ENCODE measurements around the gene RDH8.
"Not testable (repeated sequence)": the region's sequence is repeated elsewhere in the genome, so short reads cannot be mapped to it uniquely, and the experiment has no call there.

RDH8 gene

GRCh38 chr19:10005632-10006334 is 7.5 kb upstream of the RDH8 start:
- DNase-seq: no peak

- DNase-seq: peak; percentile 85
These were observed 7.0 kb upstream of the RDH8 start for GRCh38 chr19:10006335-10006708.

GRCh38 chr19:10006752-10007323 is 6.4 kb upstream of the RDH8 start:
- no peak for DNase-seq

- peak; percentile 89 for DNase-seq
These were observed 5.7 kb upstream of the RDH8 start for GRCh38 chr19:10007371-10008183.

DNA sequence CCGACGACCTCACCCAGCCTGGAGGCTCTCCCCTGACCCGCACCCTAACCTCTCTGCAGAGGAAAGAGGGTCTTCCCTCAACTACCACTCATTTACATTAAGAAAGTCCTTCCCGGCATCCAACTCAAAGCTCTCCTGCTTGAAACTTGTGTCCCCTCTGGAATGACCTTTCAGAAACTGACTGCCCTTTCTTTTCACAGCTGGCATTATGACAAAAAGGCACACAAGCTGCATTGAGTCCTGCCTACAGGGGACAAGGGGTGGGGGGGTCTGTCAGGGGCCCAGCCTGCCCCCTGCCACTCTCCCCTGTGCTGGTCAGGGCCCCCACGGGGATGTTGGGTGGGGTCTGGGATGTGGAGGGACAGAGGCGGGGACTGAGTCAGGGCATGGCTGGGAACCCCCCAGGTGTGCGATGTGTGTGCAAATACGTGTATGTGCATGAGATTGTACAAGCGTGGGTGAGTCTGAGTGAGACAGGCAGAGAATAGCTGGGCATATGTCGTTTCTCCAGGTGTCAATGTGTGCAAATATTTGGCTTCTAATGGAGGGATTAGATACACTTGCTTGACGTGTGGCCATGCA is 5.0 kb upstream of the RDH8 start:
- DNase-seq: no peak

- DNase-seq: no peak
These were observed 3.5 kb upstream of the RDH8 start for GRCh38 chr19:10009714-10010224.

- DNase-seq: peak; percentile 72
These were observed 3.0 kb upstream of the RDH8 start, which contains the start of gene COL5A3 for GRCh38 chr19:10010247-10010691. Gene COL5A3, minus strand, starts transcription at chr19:10010504. Its CDS starts 119 bp downstream, at chr19:10010385.

DNA sequence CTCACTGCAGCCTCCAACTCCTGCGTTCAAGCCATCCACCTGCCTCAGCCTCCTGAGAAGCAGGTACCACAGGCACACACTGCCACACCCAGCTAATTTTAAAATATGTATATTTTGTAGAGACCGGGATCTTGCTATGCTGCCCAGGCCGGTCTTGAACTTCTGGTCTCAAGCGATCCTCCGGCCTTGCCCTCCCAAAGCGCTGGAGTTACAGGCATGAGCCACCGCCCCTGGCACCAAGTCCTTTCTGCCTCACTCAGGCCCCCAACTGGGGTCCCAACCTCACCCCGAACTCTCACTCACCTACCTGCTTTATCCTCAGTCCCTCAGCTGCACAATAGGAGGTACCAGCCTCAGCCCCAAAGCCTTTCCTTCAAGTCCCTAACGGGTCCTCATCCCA is 2.3 kb upstream of the RDH8 start:
- no peak for DNase-seq

DNA sequence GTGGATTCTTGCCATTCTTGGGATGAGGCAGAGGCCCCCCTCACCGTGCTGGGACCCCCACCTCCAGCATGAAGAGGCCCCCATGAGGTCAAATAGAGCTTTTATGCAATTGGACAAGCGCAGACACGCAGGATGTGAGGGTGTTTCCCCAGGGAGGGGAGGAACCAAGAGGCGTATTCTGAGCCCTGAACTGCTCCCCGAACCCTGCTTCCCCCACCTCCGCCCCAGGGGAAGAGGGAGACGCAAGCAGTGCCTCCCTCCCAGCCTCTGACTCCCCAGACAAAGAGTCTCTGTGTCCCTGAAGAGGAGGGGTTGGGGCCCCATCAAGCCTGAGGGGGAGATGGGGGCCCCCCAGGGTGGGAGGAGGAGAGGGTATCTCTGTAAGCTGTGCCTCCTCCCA is 1.3 kb upstream of the RDH8 start:
- no peak for DNase-seq

- DNase-seq: no peak
These were observed 743 bp downstream of the RDH8 start for GRCh38 chr19:10013834-10014618.

- peak; percentile 84 for DNase-seq
These were observed 5.0 kb downstream of the RDH8 start for GRCh38 chr19:10018263-10018662.

DNA sequence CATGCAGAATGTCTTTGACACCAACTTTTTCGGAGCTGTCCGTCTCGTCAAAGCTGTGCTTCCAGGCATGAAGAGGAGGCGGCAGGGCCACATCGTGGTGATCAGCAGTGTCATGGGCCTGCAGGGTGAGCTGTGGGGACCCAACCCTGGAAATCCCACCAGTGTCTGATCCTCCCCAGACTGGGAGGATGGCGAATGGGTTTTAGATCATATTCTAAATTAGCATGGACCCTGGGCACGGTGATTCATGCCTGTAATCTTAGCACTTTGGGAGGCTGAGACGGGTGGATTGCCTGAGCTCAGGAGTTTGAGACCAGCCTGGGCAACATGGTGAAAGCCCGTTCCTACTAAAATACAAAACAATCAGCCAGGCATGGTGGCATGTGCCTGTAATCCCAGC is 5.5 kb downstream of the RDH8 start:
- DNase-seq: peak; percentile 21

DNA sequence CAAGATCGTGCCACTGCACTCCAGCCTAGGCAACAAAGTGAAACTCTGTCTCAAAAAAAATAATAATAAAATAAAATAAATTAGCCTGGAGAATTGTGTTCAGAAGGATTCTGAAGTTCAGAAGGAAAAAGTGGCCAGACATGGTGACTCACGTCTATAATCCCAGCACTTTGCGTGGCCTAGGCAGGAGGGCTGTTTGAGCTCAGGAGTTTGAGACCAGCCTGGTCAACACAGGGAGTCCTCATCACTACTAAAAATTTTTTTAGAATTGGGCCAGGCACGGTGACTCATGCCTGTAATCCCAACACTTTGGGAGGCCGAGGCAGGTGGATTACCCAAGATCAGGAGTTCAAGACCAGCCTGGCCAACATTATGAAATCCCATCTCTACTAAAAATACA is 6.0 kb downstream of the RDH8 start:
- peak; percentile 62 for DNase-seq

GRCh38 chr19:10020851-10021250 is 7.6 kb downstream of the RDH8 start:
- DNase-seq: no peak

DNA sequence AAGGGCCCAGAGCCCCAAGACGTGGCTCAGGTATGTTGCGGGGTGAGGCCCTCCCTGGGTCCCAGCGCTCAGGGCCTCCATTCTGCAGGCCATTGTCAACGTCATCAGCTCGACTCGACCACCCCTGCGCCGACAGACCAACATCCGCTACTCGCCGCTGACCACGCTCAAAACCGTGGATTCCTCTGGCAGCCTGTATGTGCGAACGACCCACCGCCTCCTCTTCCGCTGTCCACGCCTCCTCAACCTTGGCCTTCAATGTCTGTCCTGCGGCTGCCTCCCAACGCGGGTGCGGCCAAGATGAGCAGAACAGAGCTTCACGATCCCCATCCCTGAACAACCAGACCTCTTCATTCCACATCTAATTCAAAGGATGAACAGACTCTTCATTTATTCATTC is 8.2 kb downstream of the RDH8 start:
- no peak for DNase-seq

GRCh38 chr19:10021863-10022262 is 8.6 kb downstream of the RDH8 start:
- peak; percentile 46 for DNase-seq

DNA sequence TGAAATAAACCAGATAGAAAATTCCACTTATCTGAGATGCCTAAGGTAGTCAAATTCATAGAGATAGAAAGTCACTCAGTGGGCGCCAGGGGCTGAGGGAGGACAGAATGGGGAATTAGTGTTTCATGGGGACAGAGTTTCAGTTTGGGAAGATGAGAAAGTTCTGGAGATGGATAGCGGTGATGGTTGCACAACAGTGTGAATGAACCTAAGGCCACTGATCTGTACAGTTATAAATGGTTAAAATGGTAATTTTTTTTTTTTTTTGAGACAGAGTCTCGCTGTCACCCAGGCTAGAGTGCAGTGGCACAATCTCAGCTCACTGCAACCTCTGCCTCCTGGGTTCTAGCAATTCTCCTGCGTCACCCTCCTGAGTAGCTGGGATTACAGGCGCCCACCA is 9.8 kb downstream of the RDH8 start:
- not testable (repeated sequence) for DNase-seq

GRCh38 chr19:10026744-10027143 is 13.5 kb downstream of the RDH8 start:
- DNase-seq: no peak

DNA sequence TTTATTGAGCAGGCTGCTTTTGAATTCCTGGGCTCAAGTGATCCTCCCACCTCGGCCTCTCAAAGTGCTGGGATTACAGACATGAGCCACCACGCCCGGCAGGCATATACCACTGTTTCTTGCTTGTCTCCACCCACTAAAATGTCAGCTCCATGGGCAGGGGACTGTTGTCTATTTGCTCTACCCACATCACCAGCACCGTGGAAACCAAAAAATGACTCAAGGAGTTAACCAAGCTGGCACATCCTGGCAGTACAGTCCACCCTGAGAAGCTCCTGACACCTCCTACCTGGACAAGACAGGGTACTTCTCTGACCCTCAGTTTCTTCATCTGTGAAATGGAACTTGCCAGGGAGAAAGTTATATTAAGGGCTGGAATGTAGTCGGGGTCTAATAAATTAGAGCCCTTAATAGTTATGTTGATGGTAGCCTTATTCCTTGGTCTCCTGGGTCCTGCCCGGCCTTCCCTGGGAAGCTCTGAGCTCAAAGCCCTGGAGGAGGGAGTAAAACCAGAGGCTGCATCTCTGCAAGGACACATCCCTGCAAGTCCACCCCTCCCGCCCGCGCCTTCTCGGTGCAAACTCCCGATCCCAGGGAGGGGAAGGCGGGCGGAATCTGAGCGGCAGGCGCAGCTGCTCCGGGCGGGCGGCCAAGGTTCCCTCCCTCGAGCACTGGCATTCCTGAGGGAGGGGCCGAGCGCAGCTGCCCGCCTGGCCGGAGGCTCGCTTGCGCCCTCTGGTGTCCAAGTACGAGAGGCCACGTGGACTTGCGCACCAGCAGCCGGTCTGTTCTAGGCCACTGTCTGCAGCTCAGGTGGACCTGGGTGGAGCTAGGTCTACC is 14.1 kb downstream of the RDH8 start:
- peak; percentile 93 for DNase-seq

DNA sequence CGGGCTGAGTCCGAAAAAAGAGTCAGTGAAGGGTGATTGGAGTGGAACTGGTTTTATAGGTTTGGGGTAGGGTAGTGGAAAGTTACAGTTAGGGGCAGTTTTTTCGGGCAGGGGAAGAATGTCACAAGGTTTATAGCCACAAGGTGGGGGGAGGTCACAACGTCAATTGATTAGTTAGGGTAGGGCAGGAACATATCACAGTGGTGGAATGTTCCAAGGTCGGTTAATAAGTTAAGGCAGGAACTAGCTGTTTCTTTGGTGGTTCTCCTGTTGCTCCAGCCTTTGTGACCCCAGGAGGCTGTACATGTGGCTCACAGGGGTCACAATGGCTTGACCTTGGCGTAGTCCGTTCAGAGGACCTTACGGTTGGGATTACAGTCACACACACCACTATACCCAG is 20.3 kb downstream of the RDH8 start:
- no peak for DNase-seq

- no peak for DNase-seq
These were observed 23.4 kb downstream of the RDH8 start for GRCh38 chr19:10036601-10037071.

Data from fibroblast of skin of back (primary cell).